HEK293T (cell line): Measurements from ENCODE around the gene GLIS2.

ENCODE experiments used
- ARNT ChIP-seq: fragments of 450-650 bp; IDR thresholded peaks from 2 replicates; pipeline ENCODE4 v1.6.1; 2017; ENCODE audit warnings: mild to moderate bottlenecking
- BHLHE40 ChIP-seq: fragments of 450-650 bp; IDR thresholded peaks from 2 replicates; pipeline ENCODE4 v1.6.1; 2016; ENCODE audit warnings: mild to moderate bottlenecking, moderate library complexity, borderline replicate concordance
- ELF4 ChIP-seq: fragments of 450-650 bp; IDR thresholded peaks from 2 replicates; pipeline ENCODE4 v1.6.1; 2017; ENCODE audit warnings: antibody characterized with exemption
- FOXK2 ChIP-seq: fragments of 450-650 bp; IDR thresholded peaks from 2 replicates; pipeline ENCODE4 v1.6.1; 2016; ENCODE audit warnings: mild to moderate bottlenecking
- FOXM1 ChIP-seq: fragments of 450-650 bp; IDR thresholded peaks from 2 replicates; pipeline ENCODE4 v1.6.1; 2017; ENCODE audit warnings: mild to moderate bottlenecking, borderline replicate concordance
- HDGF ChIP-seq: fragments of 450-650 bp; IDR thresholded peaks from 2 replicates; pipeline ENCODE4 v1.6.1; 2017; ENCODE audit warnings: antibody characterized with exemption, borderline replicate concordance
- SP1 ChIP-seq: fragments of 450-650 bp; IDR thresholded peaks from 2 replicates; pipeline ENCODE4 v1.6.1; 2017
- TARDBP ChIP-seq: fragments of 450-650 bp; IDR thresholded peaks from 2 replicates; pipeline ENCODE4 v1.6.1; 2016

GRCh38 chr16:4376893-4377572 is 61.2 kb downstream of the GLIS2 start:
- TF ChIP-seq FOXM1: no peak
- no peak for TF ChIP-seq ARNT
- TF ChIP-seq TARDBP: no peak
- TF ChIP-seq ELF4: no peak
- no peak for TF ChIP-seq HDGF
- no peak for TF ChIP-seq SP1
- TF ChIP-seq BHLHE40: no peak
- TF ChIP-seq FOXK2: no peak
